ENCODE measurements around the gene LARGE1. TPM values are rescaled to one million over a fixed set of nuclear protein-coding genes. Genes with fewer than 3 reads are reported as not detected.
A peak's percentile ranks its signal among the peaks of the same experiment; 100 is the strongest.

Gene LARGE1
- total and polyA plus RNA-seq, 2 of the 13 experiments (the other 11 are each of a cell fraction or from before 2014, with no cell fraction given): 8.4 to 11.0 TPM

- H3K79me2 ChIP-seq (ENCODE audit: insufficient read depth, low read length): peaks cover 30% of the 10 kb centered on the region
- FAIRE-seq: no peak
- in situ Hi-C loops (cut with HindIII; ENCODE audit: extremely low pct_ligation_motif_present, low pct_unique_long_range_greater_than_20kb) (loop anchor here (5.0 to 25.0 kb wide), 2 partner anchors 402 to 612 kb away; no protein-coding TSS in a partner anchor), intact Hi-C loops (cut with micrococcal nuclease; ENCODE audit: unreplicated experiment) (loop anchor here (10.0 kb wide), 1 partner anchor 399 kb away; no protein-coding TSS in a partner anchor)
- no peaks in the 10 kb centered on the region for H3K27me3 ChIP-seq (ENCODE audit: control insufficient read depth in 1 of 2, insufficient read depth in 2 of 2, low read length in 2 of 2)
- POLR2A ChIA-PET: no interaction called here
- peaks cover 32% of the 10 kb centered on the region for H3K4me1 ChIP-seq (ENCODE audit: insufficient read depth, low read length)
- H3K9ac ChIP-seq (ENCODE audit: insufficient read depth, low read depth, low read length): no peak overlapping the region
- WGBS (ENCODE audit: low lambda C conversion rate): 93% methylated on average over 2 of the region's 2 CpGs
- no peak overlapping the region for H3K4me3 ChIP-seq (replicated peaks in 1 of 3; ENCODE audit: insufficient read depth in 1 of 3, low read depth in 2 of 3, low read length in 3 of 3)
- no peaks in the 10 kb centered on the region for H3K9me3 ChIP-seq (ENCODE audit: low read length)
- no peak overlapping the region for H3K27ac ChIP-seq (ENCODE audit: extremely low read length, insufficient read depth, low read length)
- no peak for DNase-seq (ENCODE audit: low spot score)
- no peaks in the 10 kb centered on the region for H4K20me1 ChIP-seq (ENCODE audit: insufficient read depth, low read length)
- BruUV-seq (replicated peaks): no TSS peak
- ATAC-seq: no peak
- H3K36me3 ChIP-seq (replicated peaks in 1 of 2; ENCODE audit: control insufficient read depth in 1 of 2, insufficient read depth in 2 of 2, low read length in 2 of 2): no peaks in the 10 kb centered on the region; a peak in 1 of 5 replicates
- no peak overlapping the region for H3K4me2 ChIP-seq (ENCODE audit: low read depth, low read length)
- TF ChIP-seq ZNF619 (CRISPR knock-in tag; IDR thresholded peaks at IDR 0.05) (no peak), ZNF367 (CRISPR knock-in tag; IDR thresholded peaks at IDR 0.05; ENCODE audit: borderline replicate concordance) (no peak), LBX2 (CRISPR knock-in tag; IDR thresholded peaks at IDR 0.05; ENCODE audit: borderline replicate concordance) (no peak)
- no peak overlapping the region for H2AFZ ChIP-seq (ENCODE audit: low read length)
- CTCF ChIA-PET (ENCODE audit: low intra/inter-chr PET ratio, low total read pairs): no interaction called here
Observed at GRCh38 chr22:33914131-33914530, 6.1 kb downstream of the LARGE1 start.

- H3K9ac ChIP-seq (ENCODE audit: insufficient read depth, low read depth, low read length): no peak overlapping the region
- no peaks in the 10 kb centered on the region for H3K27me3 ChIP-seq (ENCODE audit: control insufficient read depth in 1 of 2, insufficient read depth in 2 of 2, low read length in 2 of 2)
- ChIA-PET CTCF (ENCODE audit: low intra/inter-chr PET ratio, low total read pairs) (no interaction called here), POLR2A (no interaction called here)
- ATAC-seq (no peak), DNase-seq (ENCODE audit: low spot score) (no peak), FAIRE-seq (no peak)
- BruUV-seq (replicated peaks): no TSS peak
- H3K9me3 ChIP-seq (ENCODE audit: low read length): no peaks in the 10 kb centered on the region
- no peak overlapping the region for H3K4me2 ChIP-seq (ENCODE audit: low read depth, low read length)
- no peaks in the 10 kb centered on the region; a peak in 1 of 5 replicates for H3K36me3 ChIP-seq (replicated peaks in 1 of 2; ENCODE audit: control insufficient read depth in 1 of 2, insufficient read depth in 2 of 2, low read length in 2 of 2)
- H4K20me1 ChIP-seq (ENCODE audit: insufficient read depth, low read length): no peaks in the 10 kb centered on the region
- H2AFZ ChIP-seq (ENCODE audit: low read length): no peak overlapping the region
- peaks cover 26% of the 10 kb centered on the region for H3K4me1 ChIP-seq (ENCODE audit: insufficient read depth, low read length)
- TF ChIP-seq KIAA2018 (CRISPR knock-in tag; IDR thresholded peaks at IDR 0.05; ENCODE audit: borderline replicate concordance): no peak
- TF ChIP-seq SIN3A (IDR thresholded peaks at IDR 0.05; ENCODE audit: borderline replicate concordance, low read depth, low read length): no peak
- peak; percentile 58; the same call in 1 of the 2 replicates for TF ChIP-seq ZBTB33 (CRISPR knock-in tag; IDR thresholded peaks at IDR 0.05)
- TF ChIP-seq ZNF282 (IDR thresholded peaks at IDR 0.05; ENCODE audit: partially characterized antibody): no peak
- WGBS (ENCODE audit: low lambda C conversion rate): 100% methylated on average over 4 of the region's 4 CpGs
- peaks cover 22% of the 10 kb centered on the region for H3K79me2 ChIP-seq (ENCODE audit: insufficient read depth, low read length)
- H3K27ac ChIP-seq (ENCODE audit: extremely low read length, insufficient read depth, low read length): no peak overlapping the region
- intact Hi-C loops (cut with micrococcal nuclease; ENCODE audit: unreplicated experiment) (loop anchor here (10.0 kb wide), 1 partner anchor 398 kb away; no protein-coding TSS in a partner anchor), in situ Hi-C loops (cut with HindIII; ENCODE audit: extremely low pct_ligation_motif_present, low pct_unique_long_range_greater_than_20kb) (loop anchor here (5.0 to 25.0 kb wide), 2 partner anchors 401 to 611 kb away; no protein-coding TSS in a partner anchor)
- H3K4me3 ChIP-seq (replicated peaks in 1 of 3; ENCODE audit: insufficient read depth in 1 of 3, low read depth in 2 of 3, low read length in 3 of 3): no peak overlapping the region
Observed at GRCh38 chr22:33913188-33913587, 7.1 kb downstream of the LARGE1 start.
